Measurements from ENCODE around the gene SNAPC2.

DNA sequence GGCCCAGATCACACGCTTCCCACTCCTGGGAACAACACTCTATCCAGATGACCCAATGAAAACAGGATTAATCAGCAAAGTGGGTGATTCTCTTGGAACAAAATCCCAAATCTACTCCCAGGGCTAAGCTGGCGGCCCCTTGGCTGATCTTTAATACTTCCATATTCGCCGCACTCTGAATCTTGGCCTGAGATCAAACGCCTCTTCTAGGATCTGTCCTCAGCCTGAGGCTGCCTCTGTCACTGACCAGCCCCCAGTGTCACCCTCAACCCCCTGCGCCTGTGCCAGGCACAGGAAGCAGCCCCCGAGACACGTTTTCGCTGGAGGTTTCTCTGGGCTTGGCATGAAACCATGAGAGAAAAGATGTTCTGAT lies 8.2 kb downstream of the SNAPC2 start:
- TF ChIP-seq, protein P1, sequence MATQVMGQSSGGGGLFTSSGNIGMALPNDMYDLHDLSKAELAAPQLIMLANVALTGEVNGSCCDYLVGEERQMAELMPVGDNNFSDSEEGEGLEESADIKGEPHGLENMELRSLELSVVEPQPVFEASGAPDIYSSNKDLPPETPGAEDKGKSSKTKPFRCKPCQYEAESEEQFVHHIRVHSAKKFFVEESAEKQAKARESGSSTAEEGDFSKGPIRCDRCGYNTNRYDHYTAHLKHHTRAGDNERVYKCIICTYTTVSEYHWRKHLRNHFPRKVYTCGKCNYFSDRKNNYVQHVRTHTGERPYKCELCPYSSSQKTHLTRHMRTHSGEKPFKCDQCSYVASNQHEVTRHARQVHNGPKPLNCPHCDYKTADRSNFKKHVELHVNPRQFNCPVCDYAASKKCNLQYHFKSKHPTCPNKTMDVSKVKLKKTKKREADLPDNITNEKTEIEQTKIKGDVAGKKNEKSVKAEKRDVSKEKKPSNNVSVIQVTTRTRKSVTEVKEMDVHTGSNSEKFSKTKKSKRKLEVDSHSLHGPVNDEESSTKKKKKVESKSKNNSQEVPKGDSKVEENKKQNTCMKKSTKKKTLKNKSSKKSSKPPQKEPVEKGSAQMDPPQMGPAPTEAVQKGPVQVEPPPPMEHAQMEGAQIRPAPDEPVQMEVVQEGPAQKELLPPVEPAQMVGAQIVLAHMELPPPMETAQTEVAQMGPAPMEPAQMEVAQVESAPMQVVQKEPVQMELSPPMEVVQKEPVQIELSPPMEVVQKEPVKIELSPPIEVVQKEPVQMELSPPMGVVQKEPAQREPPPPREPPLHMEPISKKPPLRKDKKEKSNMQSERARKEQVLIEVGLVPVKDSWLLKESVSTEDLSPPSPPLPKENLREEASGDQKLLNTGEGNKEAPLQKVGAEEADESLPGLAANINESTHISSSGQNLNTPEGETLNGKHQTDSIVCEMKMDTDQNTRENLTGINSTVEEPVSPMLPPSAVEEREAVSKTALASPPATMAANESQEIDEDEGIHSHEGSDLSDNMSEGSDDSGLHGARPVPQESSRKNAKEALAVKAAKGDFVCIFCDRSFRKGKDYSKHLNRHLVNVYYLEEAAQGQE (IDR thresholded peaks at IDR 0.05; ENCODE audit: insufficient read depth in 1 of 2, low read depth in 2 of 2, low read length in 2 of 2) = peak in 1 of 2 experiments; percentile 35; a peak in 1 of 4 replicates
- no peak for TF ChIP-seq POLR2AphosphoS5 (IDR thresholded peaks at IDR 0.05; ENCODE audit: low read depth, low read length)
- TF ChIP-seq TAF1 (IDR thresholded peaks at IDR 0.05; ENCODE audit: borderline replicate concordance, insufficient read depth, low read length) = no peak; the same call in 1 of the 2 replicates
- TF ChIP-seq SIN3A (IDR thresholded peaks at IDR 0.05; ENCODE audit: borderline replicate concordance, insufficient read depth, low read length) = peak; percentile 8; the same call in 1 of the 2 replicates
- no peak for TF ChIP-seq FOXP2 (optimal IDR thresholded peaks at IDR 0.05; ENCODE audit: borderline replicate concordance, extremely low read depth, extremely low read length, insufficient read depth)

Measured in PFSK-1 (cell line).